ENCODE data around the gene CKAP5.

The CKAP5 gene

GRCh38 chr11:46747150-46747549 is 98.9 kb downstream of the CKAP5 start:
- no peak for TF ChIP-seq CTCF (conservative IDR thresholded peaks at IDR 0.05)
- no peak overlapping the region for H3K27ac ChIP-seq

- no peak for TF ChIP-seq CTCF (conservative IDR thresholded peaks at IDR 0.05)
- no peak overlapping the region for H3K27ac ChIP-seq
Observed at GRCh38 chr11:46745995-46746394, 100.1 kb downstream of the CKAP5 start.

- no peak for TF ChIP-seq CTCF (conservative IDR thresholded peaks at IDR 0.05)
- H3K27ac ChIP-seq, result no peak overlapping the region
Observed at GRCh38 chr11:46745328-46745727, 100.8 kb downstream of the CKAP5 start.

GRCh38 chr11:46743693-46744339 is 102.3 kb downstream of the CKAP5 start:
- TF ChIP-seq CTCF (conservative IDR thresholded peaks at IDR 0.05), result no peak

GRCh38 chr11:46743043-46743442 is 103.0 kb downstream of the CKAP5 start:
- no peak overlapping the region for H3K27ac ChIP-seq
- no peak for TF ChIP-seq CTCF (conservative IDR thresholded peaks at IDR 0.05)

More at GRCh38 chr11:46743693-46744339, 102.3 kb downstream of the CKAP5 start:
- no peak overlapping the region for H3K27ac ChIP-seq

GRCh38 chr11:46741600-46742484 is 104.2 kb downstream of the CKAP5 start:
- H3K27ac ChIP-seq, result no peak overlapping the region
- no peak for TF ChIP-seq CTCF (conservative IDR thresholded peaks at IDR 0.05)

- H3K27ac ChIP-seq, result no peak overlapping the region
- TF ChIP-seq CTCF (conservative IDR thresholded peaks at IDR 0.05), result no peak
Observed at GRCh38 chr11:46738887-46739286, 107.2 kb downstream of the CKAP5 start.
